Measurements from ENCODE around the gene GDF2.

The GDF2 gene

DNA sequence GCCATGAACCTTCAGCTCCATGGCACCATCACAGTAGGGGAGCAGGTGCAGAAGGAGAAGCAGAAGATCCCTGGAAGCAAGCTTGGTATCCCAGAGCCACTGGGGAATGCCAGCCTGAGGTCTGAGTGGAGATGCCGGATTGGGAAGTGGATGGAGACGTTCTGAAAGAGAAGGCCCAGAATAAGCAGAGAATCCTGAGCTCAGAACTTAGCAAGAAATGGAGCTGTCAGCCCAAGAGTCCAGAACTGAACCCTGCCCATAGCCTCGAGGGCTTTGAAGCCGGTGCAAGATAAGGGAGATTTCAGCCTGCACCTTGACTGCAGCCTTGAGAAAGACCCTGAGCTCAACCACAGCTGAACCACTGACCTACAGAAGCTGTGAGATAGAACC, 36.1 kb upstream of the GDF2 start:
- WGBS (ENCODE audit: extremely low coverage, insufficient coverage, insufficient read length): no CpG with 5 or more reads among the region's 4 CpGs
- no peak overlapping the region for H3K14ac ChIP-seq (ENCODE audit: low read length)
- no peak overlapping the region for H4K8ac ChIP-seq (ENCODE audit: low read depth, low read length)
- peaks cover 4% of the 10 kb centered on the region for H3K9me3 ChIP-seq (ENCODE audit: insufficient read depth, low read depth, low read length)
- H3K18ac ChIP-seq (ENCODE audit: low read length): no peak overlapping the region
- no peak overlapping the region for H2AFZ ChIP-seq (ENCODE audit: insufficient read depth, low read length, poor library complexity)
- no peak overlapping the region for H2BK12ac ChIP-seq (ENCODE audit: low read length)
- no peak overlapping the region for H3K23ac ChIP-seq (ENCODE audit: low read length)
- H3K27ac ChIP-seq (ENCODE audit: low read depth, low read length): no peak overlapping the region
- no peak overlapping the region for H3K9ac ChIP-seq (ENCODE audit: low read length)
- H3K4me1 ChIP-seq (ENCODE audit: control insufficient read depth in 1 of 2, insufficient read depth in 2 of 2, low read length in 2 of 2): no peaks in the 10 kb centered on the region
- no peak overlapping the region for H2BK5ac ChIP-seq (ENCODE audit: low read depth, low read length, poor library complexity)
- no peak overlapping the region for H4K91ac ChIP-seq (ENCODE audit: low read depth, low read length)
- no peak overlapping the region for H3K4me3 ChIP-seq (ENCODE audit: low read depth, low read length)
- DNase-seq: no peak
- H3K36me3 ChIP-seq (ENCODE audit: control insufficient read depth in 1 of 2, insufficient read depth in 2 of 2, low read length in 2 of 2): no peaks in the 10 kb centered on the region
- no peaks in the 10 kb centered on the region for H3K79me2 ChIP-seq (ENCODE audit: control insufficient read depth, insufficient read depth, low read length, poor library complexity)
- H2BK120ac ChIP-seq (ENCODE audit: insufficient read depth, low read length, poor library complexity): no peak overlapping the region
- no peaks in the 10 kb centered on the region for H3K79me1 ChIP-seq (ENCODE audit: low read length)
- no peak overlapping the region for H3K4ac ChIP-seq (ENCODE audit: low read depth, low read length)
- H3K4me2 ChIP-seq (ENCODE audit: low read length): no peak overlapping the region
- no peaks in the 10 kb centered on the region for H3K27me3 ChIP-seq (ENCODE audit: insufficient read depth, low read length)
- H2AK5ac ChIP-seq (ENCODE audit: low read length): no peak overlapping the region
- no peak overlapping the region for H4K12ac ChIP-seq (ENCODE audit: low read depth, low read length)

DNA sequence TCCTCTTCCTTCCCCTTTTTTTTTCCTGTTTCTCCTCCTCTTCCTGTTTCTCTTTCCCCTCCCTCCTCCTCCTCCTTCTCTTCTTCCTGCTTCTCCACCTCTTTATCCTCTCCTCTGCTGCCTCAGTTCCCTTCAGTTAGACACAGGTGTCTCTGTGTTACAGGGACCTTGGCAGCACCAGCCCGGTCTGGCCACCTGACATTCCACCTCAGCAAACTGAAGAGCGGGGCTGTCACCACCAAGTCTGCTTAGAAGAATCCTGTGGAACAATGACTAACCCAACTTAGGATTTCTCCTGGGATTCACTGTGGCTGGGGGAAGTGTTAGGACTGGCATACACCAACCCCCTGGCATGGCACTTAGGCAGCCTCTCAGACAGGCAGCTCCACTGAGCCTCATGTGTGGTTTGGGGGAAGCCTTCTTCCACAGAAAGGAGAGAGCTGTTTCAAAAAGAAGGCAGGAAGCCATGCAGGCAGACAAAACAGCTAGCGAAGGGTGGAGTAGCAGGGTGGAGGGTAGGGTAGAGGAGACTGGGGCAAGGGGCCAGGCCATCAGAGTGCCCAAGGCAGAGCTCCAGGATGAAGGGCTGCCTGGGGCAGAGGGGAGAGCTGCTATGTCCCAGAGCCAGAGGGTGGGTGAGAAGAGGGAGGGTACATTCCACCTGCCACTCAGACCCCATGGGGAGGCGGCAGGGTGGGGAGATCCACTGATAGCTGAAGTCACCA, 35.5 kb upstream of the GDF2 start:
- WGBS (ENCODE audit: extremely low coverage, insufficient coverage, insufficient read length): no CpG with 5 or more reads among the region's 4 CpGs
- Histone ChIP-seq H3K4me3 (ENCODE audit: low read depth, low read length) (no peak overlapping the region), H3K23ac (ENCODE audit: low read length) (no peak overlapping the region), H3K36me3 (ENCODE audit: control insufficient read depth in 1 of 2, insufficient read depth in 2 of 2, low read length in 2 of 2) (no peaks in the 10 kb centered on the region), H3K14ac (ENCODE audit: low read length) (no peak overlapping the region), H2BK120ac (ENCODE audit: insufficient read depth, low read length, poor library complexity) (no peak overlapping the region), H3K18ac (ENCODE audit: low read length) (no peak overlapping the region), H3K4ac (ENCODE audit: low read depth, low read length) (no peak overlapping the region), H3K79me1 (ENCODE audit: low read length) (no peaks in the 10 kb centered on the region), H3K27ac (ENCODE audit: low read depth, low read length) (no peak overlapping the region), H3K9ac (ENCODE audit: low read length) (no peak overlapping the region), H3K4me2 (ENCODE audit: low read length) (no peak overlapping the region), H4K91ac (ENCODE audit: low read depth, low read length) (no peak overlapping the region), H3K9me3 (ENCODE audit: insufficient read depth, low read depth, low read length) (peaks cover 4% of the 10 kb centered on the region), H2AFZ (ENCODE audit: insufficient read depth, low read length, poor library complexity) (no peak overlapping the region), H4K8ac (ENCODE audit: low read depth, low read length) (no peak overlapping the region), H3K27me3 (ENCODE audit: insufficient read depth, low read length) (no peaks in the 10 kb centered on the region), H3K79me2 (ENCODE audit: control insufficient read depth, insufficient read depth, low read length, poor library complexity) (no peaks in the 10 kb centered on the region), H4K12ac (ENCODE audit: low read depth, low read length) (no peak overlapping the region), H2BK5ac (ENCODE audit: low read depth, low read length, poor library complexity) (no peak overlapping the region), H3K4me1 (ENCODE audit: control insufficient read depth in 1 of 2, insufficient read depth in 2 of 2, low read length in 2 of 2) (no peaks in the 10 kb centered on the region), H2AK5ac (ENCODE audit: low read length) (no peak overlapping the region), H2BK12ac (ENCODE audit: low read length) (no peak overlapping the region)
- no peak for DNase-seq

DNA sequence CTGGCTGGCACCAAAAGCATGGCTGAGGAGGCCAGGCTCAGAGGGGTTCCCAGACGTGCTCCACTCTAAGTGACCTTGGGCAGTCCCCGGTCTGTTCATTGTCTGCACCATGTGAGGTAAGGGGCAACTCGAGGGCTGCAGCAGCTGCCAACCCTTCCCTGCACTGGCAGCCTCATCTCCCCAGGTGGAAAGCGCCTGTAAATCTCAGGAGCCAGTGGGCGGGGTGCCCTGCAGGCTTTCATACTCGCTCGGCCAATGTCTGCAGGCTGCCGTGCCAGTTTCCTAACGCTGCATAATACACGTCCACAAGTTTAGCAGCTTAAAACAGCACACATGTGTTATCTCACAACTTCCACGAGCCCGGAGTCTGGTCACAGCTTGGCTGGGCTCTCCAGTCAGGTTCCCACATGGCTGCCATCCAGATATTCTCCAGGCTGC, 34.9 kb upstream of the GDF2 start:
- H3K79me1 ChIP-seq (ENCODE audit: low read length): no peaks in the 10 kb centered on the region
- H3K18ac ChIP-seq (ENCODE audit: low read length): no peak overlapping the region
- peak in 1 of 2 donors; percentile 45 for DNase-seq
- no peaks in the 10 kb centered on the region for H3K36me3 ChIP-seq (ENCODE audit: control insufficient read depth in 1 of 2, insufficient read depth in 2 of 2, low read length in 2 of 2)
- H3K14ac ChIP-seq (ENCODE audit: low read length): no peak overlapping the region
- H3K4me1 ChIP-seq (ENCODE audit: control insufficient read depth in 1 of 2, insufficient read depth in 2 of 2, low read length in 2 of 2): no peaks in the 10 kb centered on the region
- H3K23ac ChIP-seq (ENCODE audit: low read length): no peak overlapping the region
- no peak overlapping the region for H4K8ac ChIP-seq (ENCODE audit: low read depth, low read length)
- no CpG with 5 or more reads among the region's 12 CpGs for WGBS (ENCODE audit: extremely low coverage, insufficient coverage, insufficient read length)
- no peak overlapping the region for H2BK12ac ChIP-seq (ENCODE audit: low read length)
- H3K79me2 ChIP-seq (ENCODE audit: control insufficient read depth, insufficient read depth, low read length, poor library complexity): no peaks in the 10 kb centered on the region
- no peaks in the 10 kb centered on the region for H3K27me3 ChIP-seq (ENCODE audit: insufficient read depth, low read length)
- no peak overlapping the region for H4K91ac ChIP-seq (ENCODE audit: low read depth, low read length)
- no peak overlapping the region for H3K9ac ChIP-seq (ENCODE audit: low read length)
- H3K27ac ChIP-seq (ENCODE audit: low read depth, low read length): no peak overlapping the region
- no peak overlapping the region for H2BK120ac ChIP-seq (ENCODE audit: insufficient read depth, low read length, poor library complexity)
- H3K4me3 ChIP-seq (ENCODE audit: low read depth, low read length): no peak overlapping the region
- H4K12ac ChIP-seq (ENCODE audit: low read depth, low read length): no peak overlapping the region
- H2AK5ac ChIP-seq (ENCODE audit: low read length): no peak overlapping the region
- no peak overlapping the region for H2BK5ac ChIP-seq (ENCODE audit: low read depth, low read length, poor library complexity)
- H3K9me3 ChIP-seq (ENCODE audit: insufficient read depth, low read depth, low read length): peaks cover 4% of the 10 kb centered on the region
- H3K4me2 ChIP-seq (ENCODE audit: low read length): no peak overlapping the region
- no peak overlapping the region for H3K4ac ChIP-seq (ENCODE audit: low read depth, low read length)
- no peak overlapping the region for H2AFZ ChIP-seq (ENCODE audit: insufficient read depth, low read length, poor library complexity)

DNA sequence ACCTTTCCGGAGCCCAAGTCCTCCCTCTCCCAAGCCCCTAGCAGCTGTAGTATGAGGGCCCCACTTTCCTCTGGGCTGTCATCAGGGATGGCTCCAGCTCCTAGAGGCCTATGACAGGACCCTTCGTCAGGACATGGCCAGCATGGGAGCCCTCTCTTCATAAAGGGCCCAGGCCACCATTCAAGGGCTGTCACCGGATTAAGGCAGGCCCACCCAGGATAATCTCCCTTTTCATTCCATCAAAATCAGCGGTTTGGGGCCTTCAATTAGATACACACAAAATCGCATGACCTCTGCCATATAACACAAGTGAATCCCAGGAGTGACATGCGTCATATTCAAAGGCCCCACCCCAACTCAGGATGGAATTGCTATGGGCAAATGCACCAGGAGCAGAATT, 34.4 kb upstream of the GDF2 start:
- Histone ChIP-seq H4K91ac (ENCODE audit: low read depth, low read length) (no peak overlapping the region), H3K18ac (ENCODE audit: low read length) (no peak overlapping the region), H3K9ac (ENCODE audit: low read length) (no peak overlapping the region), H4K8ac (ENCODE audit: low read depth, low read length) (no peak overlapping the region), H3K23ac (ENCODE audit: low read length) (no peak overlapping the region), H3K4ac (ENCODE audit: low read depth, low read length) (no peak overlapping the region), H3K36me3 (ENCODE audit: control insufficient read depth in 1 of 2, insufficient read depth in 2 of 2, low read length in 2 of 2) (no peaks in the 10 kb centered on the region), H2BK120ac (ENCODE audit: insufficient read depth, low read length, poor library complexity) (no peak overlapping the region), H3K14ac (ENCODE audit: low read length) (no peak overlapping the region), H3K27ac (ENCODE audit: low read depth, low read length) (no peak overlapping the region), H3K4me2 (ENCODE audit: low read length) (no peak overlapping the region), H2BK5ac (ENCODE audit: low read depth, low read length, poor library complexity) (no peak overlapping the region), H2BK12ac (ENCODE audit: low read length) (no peak overlapping the region), H3K79me2 (ENCODE audit: control insufficient read depth, insufficient read depth, low read length, poor library complexity) (no peaks in the 10 kb centered on the region), H3K9me3 (ENCODE audit: insufficient read depth, low read depth, low read length) (peaks cover 4% of the 10 kb centered on the region), H2AFZ (ENCODE audit: insufficient read depth, low read length, poor library complexity) (no peak overlapping the region), H3K79me1 (ENCODE audit: low read length) (no peaks in the 10 kb centered on the region), H3K4me1 (ENCODE audit: control insufficient read depth in 1 of 2, insufficient read depth in 2 of 2, low read length in 2 of 2) (no peaks in the 10 kb centered on the region), H3K27me3 (ENCODE audit: insufficient read depth, low read length) (no peaks in the 10 kb centered on the region), H4K12ac (ENCODE audit: low read depth, low read length) (no peak overlapping the region), H2AK5ac (ENCODE audit: low read length) (no peak overlapping the region), H3K4me3 (ENCODE audit: low read depth, low read length) (no peak overlapping the region)
- DNase-seq: no peak
- WGBS (ENCODE audit: extremely low coverage, insufficient coverage, insufficient read length): no CpG with 5 or more reads among the region's 6 CpGs
